DOHH2 (cell line): ENCODE results near the gene MED14.

Experiments used
- H3F3A ChIP-seq: fragments of 200-600 bp; sonication (generic), shearing (Covaris generic); 2 replicates; pipeline ENCODE4 v1.6.0; 2016; ENCODE audit warnings: antibody characterized with exemption, mild to moderate bottlenecking; ENCODE audit not compliant: control insufficient read depth, insufficient read depth
- H3K27ac ChIP-seq: fragments of 200-600 bp; sonication (generic); 2 replicates; pipeline ENCODE4 v1.5.1; 2014; ENCODE audit warnings: low read depth, mild to moderate bottlenecking, low read length, moderate library complexity
- H3K27me3 ChIP-seq: fragments of 200-600 bp; sonication (generic); 2 replicates; pipeline ENCODE4 v1.6.1; 2014; ENCODE audit warnings: mild to moderate bottlenecking, low read length, mixed read lengths; ENCODE audit not compliant: control insufficient read depth
- H3K36me3 ChIP-seq: fragments of 200-600 bp; sonication (generic); 2 replicates; pipeline ENCODE4 v1.6.1; 2014; ENCODE audit warnings: mild to moderate bottlenecking, low read length, moderate library complexity, mixed read lengths; ENCODE audit not compliant: control insufficient read depth
- H3K4me1 ChIP-seq: fragments of 200-600 bp; sonication (generic); 2 replicates; pipeline ENCODE4 v1.6.1; 2014; ENCODE audit warnings: mild to moderate bottlenecking, low read length, mixed read lengths; ENCODE audit not compliant: control insufficient read depth
- H3K4me2 ChIP-seq: fragments of 200-600 bp; sonication (generic); 2 replicates; pipeline ENCODE4 v1.6.0; 2014; ENCODE audit warnings: mild to moderate bottlenecking, low read length, moderate library complexity
- H3K4me3 ChIP-seq: fragments of 200-600 bp; sonication (generic); 2 replicates; pipeline ENCODE4 v1.5.1; 2014; ENCODE audit warnings: mild to moderate bottlenecking, low read length, mixed read lengths
- H3K79me2 ChIP-seq: fragments of 200-600 bp; sonication (generic); 2 replicates; pipeline ENCODE4 v1.6.1; 2014; ENCODE audit warnings: mild to moderate bottlenecking, low read length, mixed read lengths; ENCODE audit not compliant: control insufficient read depth
- H3K9me2 ChIP-seq: fragments of 200-600 bp; sonication (generic); replicated peaks from 2 replicates; pipeline ENCODE4 v1.6.1; 2014; ENCODE audit warnings: mild to moderate bottlenecking, low read length, mixed read lengths; ENCODE audit not compliant: control insufficient read depth
- H3K9me3 ChIP-seq: fragments of 200-600 bp; sonication (generic); 2 replicates; pipeline ENCODE4 v1.6.1; 2014; ENCODE audit warnings: antibody characterized with exemption, low read length, mixed read lengths; ENCODE audit not compliant: control insufficient read depth, insufficient read depth
- H4K20me1 ChIP-seq: fragments of 200-600 bp; sonication (generic); 2 replicates; pipeline ENCODE4 v1.6.0; 2014; ENCODE audit warnings: low read depth, mild to moderate bottlenecking, antibody characterized with exemption, low read length, moderate library complexity; ENCODE audit not compliant: control insufficient read depth, insufficient read depth
- CTCF ChIP-seq: fragments of 200-600 bp; sonication (generic); IDR thresholded peaks from one replicate; pipeline ENCODE4 v1.5.1; 2014; ENCODE audit warnings: antibody characterized with exemption, mild to moderate bottlenecking, low read depth, low read length; ENCODE audit not compliant: poor library complexity, severe bottlenecking
- EZH2phosphoT487 ChIP-seq: fragments of 200-600 bp; sonication (generic); IDR thresholded peaks from 2 replicates; pipeline ENCODE4 v1.6.1; 2017; ENCODE audit warnings: borderline replicate concordance, mild to moderate bottlenecking, antibody characterized with exemption, low read length, moderate library complexity, mixed read lengths

Gene MED14

GRCh38 chrX:40720339-40720738, 15.0 kb downstream of the MED14 start:
- no peak overlapping the region for H3K4me2 ChIP-seq
- peaks cover 63% of the 10 kb centered on the region for H3K79me2 ChIP-seq

GRCh38 chrX:40719731-40720130, 15.6 kb downstream of the MED14 start:
- Histone ChIP-seq H3K27ac (no peak overlapping the region), H3F3A (no peaks in the 10 kb centered on the region), H3K4me2 (no peak overlapping the region), H3K4me3 (no peak overlapping the region), H3K36me3 (peaks cover 16% of the 10 kb centered on the region), H3K27me3 (no peaks in the 10 kb centered on the region), H3K9me3 (no peaks in the 10 kb centered on the region), H4K20me1 (no peaks in the 10 kb centered on the region), H3K4me1 (no peaks in the 10 kb centered on the region), H3K9me2 (no peaks in the 10 kb centered on the region), H3K79me2 (peaks cover 67% of the 10 kb centered on the region)
- no peak for TF ChIP-seq EZH2phosphoT487
- TF ChIP-seq CTCF: no peak

More at GRCh38 chrX:40720339-40720738, 15.0 kb downstream of the MED14 start:
- no peaks in the 10 kb centered on the region for H3K4me1 ChIP-seq
- no peaks in the 10 kb centered on the region for H4K20me1 ChIP-seq
- H3K9me3 ChIP-seq: no peaks in the 10 kb centered on the region
- H3K27ac ChIP-seq: no peak overlapping the region
- peaks cover 16% of the 10 kb centered on the region for H3K36me3 ChIP-seq
- H3K9me2 ChIP-seq: no peaks in the 10 kb centered on the region
- no peaks in the 10 kb centered on the region for H3K27me3 ChIP-seq
- no peak overlapping the region for H3K4me3 ChIP-seq
- no peaks in the 10 kb centered on the region for H3F3A ChIP-seq
- TF ChIP-seq EZH2phosphoT487 (no peak), CTCF (no peak)

GRCh38 chrX:40719218-40719617, 16.1 kb downstream of the MED14 start:
- Histone ChIP-seq H3K4me3 (no peak overlapping the region), H4K20me1 (no peaks in the 10 kb centered on the region), H3K79me2 (peaks cover 66% of the 10 kb centered on the region), H3K4me1 (no peaks in the 10 kb centered on the region), H3K36me3 (peaks cover 20% of the 10 kb centered on the region), H3K27ac (no peak overlapping the region), H3K4me2 (no peak overlapping the region), H3K9me2 (no peaks in the 10 kb centered on the region), H3K27me3 (no peaks in the 10 kb centered on the region), H3F3A (no peaks in the 10 kb centered on the region), H3K9me3 (no peaks in the 10 kb centered on the region)
- TF ChIP-seq CTCF: no peak
- TF ChIP-seq EZH2phosphoT487: no peak

GRCh38 chrX:40709395-40709794, 25.9 kb downstream of the MED14 start:
- no peaks in the 10 kb centered on the region for H3F3A ChIP-seq
- H3K9me2 ChIP-seq: no peaks in the 10 kb centered on the region
- no peak overlapping the region for H3K27ac ChIP-seq
- H3K4me3 ChIP-seq: no peak overlapping the region
- H3K4me1 ChIP-seq: no peaks in the 10 kb centered on the region
- TF ChIP-seq EZH2phosphoT487 (no peak), CTCF (no peak)
- no peak overlapping the region for H3K4me2 ChIP-seq
- peaks cover 35% of the 10 kb centered on the region for H3K36me3 ChIP-seq
- H3K9me3 ChIP-seq: no peaks in the 10 kb centered on the region
- H4K20me1 ChIP-seq: no peaks in the 10 kb centered on the region
- H3K27me3 ChIP-seq: no peaks in the 10 kb centered on the region
- no peaks in the 10 kb centered on the region for H3K79me2 ChIP-seq
